SK-N-SH (cell line): ENCODE measurements around the gene PNKP.

Experiments
- CTCF ChIP-seq: fragments of 200-600 bp; sonication (generic); IDR thresholded peaks from 2 replicates; pipeline ENCODE4 v1.6.1; 2017; ENCODE audit warnings: antibody characterized with exemption, mild to moderate bottlenecking, moderate library complexity
- EP300 ChIP-seq, 2 experiments: IDR thresholded peaks; 2 replicates each; pipeline versions ENCODE4 v1.4.0 to v1.6.1; 2012; ENCODE audit warnings: borderline replicate concordance in 1 of 2, low read depth in 1 of 2, low read length in 1 of 2
- GABPA ChIP-seq: IDR thresholded peaks from 2 replicates; pipeline ENCODE4 v1.4.0; 2012; ENCODE audit warnings: low read depth, mild to moderate bottlenecking
- GATA2 ChIP-seq: sonication (generic); formaldehyde crosslinking; IDR thresholded peaks from 2 replicates; pipeline ENCODE4 v1.5.0; 2020; ENCODE audit warnings: mild to moderate bottlenecking, missing genetic modification reagents
- JUND ChIP-seq: IDR thresholded peaks from 2 replicates; pipeline ENCODE4 v1.4.0; 2012
- MAX ChIP-seq: IDR thresholded peaks from 2 replicates; pipeline ENCODE4 v1.4.0; 2012; ENCODE audit warnings: low read depth
- PBX3 ChIP-seq: IDR thresholded peaks from 2 replicates; pipeline ENCODE4; 2012
- POLR2AphosphoS5 ChIP-seq: IDR thresholded peaks from 2 replicates; pipeline ENCODE4 v1.6.1; 2012; ENCODE audit warnings: low read depth, low read length
- TAF1 ChIP-seq: IDR thresholded peaks from 2 replicates; pipeline ENCODE4 v1.6.1; 2012; ENCODE audit warnings: low read depth, mild to moderate bottlenecking, low read length, moderate library complexity, borderline replicate concordance
- ZBTB33 ChIP-seq: IDR thresholded peaks from 2 replicates; pipeline ENCODE4 v1.4.0; 2012; ENCODE audit warnings: low read depth, borderline replicate concordance

GRCh38 chr19:49884109-49884508 lies 16.7 kb upstream of the PNKP start:
- TF ChIP-seq CTCF (no peak), POLR2AphosphoS5 (no peak), JUND (no peak), EP300 (IDR thresholded peaks at IDR 0.05; ENCODE audit: borderline replicate concordance in 1 of 2, low read depth in 1 of 2, low read length in 1 of 2) (no peak), PBX3 (no peak), TAF1 (no peak), GATA2 (CRISPR knock-in tag) (no peak), MAX (no peak), GABPA (no peak), ZBTB33 (no peak)
